Activated T-helper 1 cell treated with anti-CD3 and anti-CD28 coated beads, Interleukin-2, amount 50 U/mL, for 16 hours (primary cell): ENCODE measurements around the gene FAM20C.
"Not testable (repeated sequence)": the region's sequence is repeated elsewhere in the genome, so short reads cannot be mapped to it uniquely, and the experiment has no call there.

Source experiments
- DNase-seq, 2 donors: peaks; one replicate each; pipeline ENCODE4 v3.0.0-alpha.2; 2020; ENCODE audit warnings: low read depth in 1 of 2, low spot score in 1 of 2

FAM20C gene

DNA sequence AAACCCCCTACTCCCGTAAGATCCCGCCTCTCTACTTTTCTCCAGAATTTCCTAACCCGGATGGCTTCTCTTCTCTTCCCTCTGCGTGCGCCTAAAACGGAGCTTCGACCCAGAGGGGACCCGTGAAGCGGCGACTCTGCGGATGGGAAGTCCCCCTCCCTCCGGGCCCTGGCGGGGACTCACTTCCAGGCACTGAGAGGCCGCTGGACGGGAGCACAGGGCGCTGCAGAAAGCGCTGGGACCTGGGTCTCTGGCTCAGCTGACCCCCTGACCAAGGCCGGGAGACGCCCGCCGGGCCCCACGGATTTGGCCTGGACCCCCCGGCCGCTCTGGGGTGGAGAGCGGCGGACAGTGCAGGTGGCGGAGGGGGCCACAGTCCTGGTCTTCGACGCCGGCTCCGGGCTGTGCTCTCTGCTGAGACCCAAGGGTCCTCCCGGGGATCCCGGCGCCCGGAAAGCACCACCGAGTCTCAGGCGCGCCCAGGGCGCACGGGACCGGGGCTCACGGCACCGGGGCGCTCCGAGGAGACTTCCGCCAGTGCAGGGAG lies 96.9 kb downstream of the FAM20C start:
- DNase-seq = no peak

DNA sequence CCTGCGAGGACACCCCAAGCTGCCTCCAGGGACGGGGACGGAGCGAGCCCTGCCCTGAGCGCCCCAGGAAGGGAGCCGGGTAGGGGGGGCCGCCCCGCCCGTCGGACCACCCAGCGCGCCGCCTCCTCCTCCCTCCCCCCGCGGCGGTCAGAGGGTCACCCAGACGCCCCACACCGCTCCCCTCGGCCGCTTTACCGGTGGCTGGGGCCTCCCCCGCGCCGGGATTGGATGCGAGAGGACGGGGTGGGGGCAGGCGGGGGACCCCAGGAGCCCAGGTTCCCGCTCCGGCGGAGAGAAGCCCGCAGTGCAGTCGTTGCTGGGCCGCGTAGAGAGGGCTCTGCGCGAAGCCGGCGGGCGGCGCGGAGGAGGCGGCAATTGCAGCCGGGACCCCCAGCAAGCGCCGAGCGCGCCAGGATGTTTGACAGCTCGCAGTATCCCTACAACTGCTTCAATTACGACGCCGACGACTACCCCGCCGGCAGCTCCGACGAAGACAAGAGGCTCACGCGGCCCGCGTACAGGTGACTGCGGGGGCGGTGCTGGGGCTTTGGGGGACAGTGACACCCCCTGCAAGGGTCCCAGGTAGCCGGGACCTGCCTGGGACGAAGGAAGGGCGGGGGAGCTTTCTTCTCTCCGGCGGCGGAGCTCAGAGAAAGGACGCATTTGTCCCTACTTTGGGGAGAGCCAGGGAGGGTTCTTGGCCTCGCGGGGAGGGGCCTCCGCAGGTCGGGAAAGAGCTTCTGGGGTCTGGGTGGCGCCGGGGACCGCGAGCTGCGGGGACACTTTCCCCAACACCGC lies 97.6 kb downstream of the FAM20C start, which contains the start of gene FOXL3:
TSS of gene FOXL3 (plus strand) at position 415 of the 798 bp plus-strand sequence. CDS start at position 415, 0 bp downstream.
- DNase-seq = no peak

GRCh38 chr7:290554-291372 lies 98.4 kb downstream of the FAM20C start:
- DNase-seq = no peak

- DNase-seq = no peak
Measured at GRCh38 chr7:291373-292092, 99.2 kb downstream of the FAM20C start.

- no peak for DNase-seq
Measured at GRCh38 chr7:292226-292625, 99.9 kb downstream of the FAM20C start.

DNA sequence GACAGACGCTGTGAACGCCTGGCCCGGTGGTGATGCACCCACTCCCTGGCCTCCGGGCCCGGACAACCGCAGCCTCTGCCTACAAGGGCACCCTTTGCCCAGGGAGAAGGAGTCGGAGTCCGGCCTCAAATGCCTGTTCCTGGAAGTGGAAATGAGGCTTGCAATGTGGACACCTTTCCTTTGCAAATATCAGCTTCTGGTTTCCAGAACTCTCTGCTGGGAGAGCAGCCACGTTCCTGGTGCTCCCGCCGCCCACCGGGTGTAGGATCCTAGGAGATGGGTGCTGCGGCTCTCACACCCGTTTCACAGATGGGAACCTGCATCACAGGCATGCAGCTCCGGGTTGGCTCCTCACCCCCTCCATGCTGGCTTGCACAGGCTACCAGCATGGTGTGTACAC lies 100.5 kb downstream of the FAM20C start:
- no peak for DNase-seq

GRCh38 chr7:293681-294439 lies 101.5 kb downstream of the FAM20C start:
- DNase-seq = no peak

GRCh38 chr7:294440-295154 lies 102.2 kb downstream of the FAM20C start:
- DNase-seq = no peak

DNA sequence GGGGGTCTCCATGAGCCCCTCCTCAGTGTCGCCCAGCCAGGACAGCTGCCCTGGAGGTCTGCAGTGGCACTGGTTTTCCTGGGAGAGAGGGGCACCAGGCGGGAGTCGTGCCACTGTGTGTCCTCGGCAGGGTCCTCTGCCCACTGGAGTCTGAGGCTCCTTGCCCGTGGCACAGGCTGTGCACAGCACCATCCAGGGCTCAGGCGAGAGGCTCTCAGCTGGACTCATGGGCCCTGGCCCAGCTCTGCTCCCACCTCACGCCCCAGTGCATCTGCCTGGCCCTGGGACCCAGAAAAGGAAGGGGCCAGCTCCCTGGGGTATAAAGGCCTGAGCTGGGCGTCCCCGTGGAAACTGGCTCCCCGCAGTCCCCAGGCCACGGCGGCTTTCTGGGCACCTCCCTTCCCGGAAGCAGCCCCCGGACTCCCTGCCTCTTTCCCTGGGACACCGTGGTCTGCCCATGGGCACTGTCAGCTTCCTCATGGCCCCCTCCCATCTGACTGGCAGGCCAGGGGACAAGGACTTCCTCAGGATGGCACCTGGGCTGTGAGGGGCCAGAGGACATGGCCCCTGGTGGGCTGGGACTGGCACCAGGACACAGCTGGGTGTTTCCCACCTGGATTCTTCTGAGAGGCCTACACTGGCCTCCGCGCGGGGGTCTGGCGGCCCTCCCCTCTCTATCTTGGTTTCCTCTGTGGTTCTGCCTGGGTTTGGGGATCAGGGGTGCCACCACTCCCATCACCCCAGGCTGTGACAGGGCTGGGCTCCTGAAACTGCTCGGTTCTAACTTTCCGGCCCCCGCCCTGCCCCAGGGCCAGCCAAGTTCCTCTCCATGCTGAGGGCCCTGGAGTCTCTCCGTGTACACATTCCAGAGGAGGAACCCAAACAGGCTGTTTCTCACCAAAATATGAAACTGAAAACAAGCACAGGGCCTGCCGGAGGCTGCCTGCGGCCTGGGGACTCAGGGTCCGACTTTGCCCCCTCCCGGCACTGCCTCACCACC lies 103.1 kb downstream of the FAM20C start:
- DNase-seq = no peak

DNA sequence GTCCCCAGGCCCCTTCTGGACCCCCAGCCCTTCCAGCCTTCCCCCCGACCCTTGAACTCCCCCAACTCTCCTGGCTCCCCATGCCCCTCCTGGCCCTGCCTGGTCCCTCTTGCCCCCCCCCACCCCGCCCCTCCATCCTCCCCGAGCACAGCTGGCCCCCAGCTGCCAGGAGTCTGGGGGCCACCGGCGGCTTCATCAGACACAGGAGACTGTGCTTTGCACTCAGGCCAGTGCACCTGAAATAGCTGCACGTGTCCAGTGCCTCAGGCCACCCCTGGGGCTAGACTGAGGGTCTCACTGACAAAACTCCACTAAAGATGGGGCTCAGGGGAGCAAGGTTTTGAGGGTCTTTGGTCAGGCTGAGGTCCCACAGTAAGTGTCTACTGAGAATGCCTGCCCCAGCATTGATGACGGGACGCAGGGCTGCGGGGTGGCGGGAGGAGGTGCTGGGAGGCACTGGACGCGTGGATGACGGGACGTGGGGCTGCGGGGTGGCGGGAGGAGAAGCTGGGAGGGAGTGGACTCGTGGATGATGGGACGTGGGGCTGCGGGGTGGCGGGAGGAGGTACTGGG lies 104.1 kb downstream of the FAM20C start:
- no peak for DNase-seq

DNA sequence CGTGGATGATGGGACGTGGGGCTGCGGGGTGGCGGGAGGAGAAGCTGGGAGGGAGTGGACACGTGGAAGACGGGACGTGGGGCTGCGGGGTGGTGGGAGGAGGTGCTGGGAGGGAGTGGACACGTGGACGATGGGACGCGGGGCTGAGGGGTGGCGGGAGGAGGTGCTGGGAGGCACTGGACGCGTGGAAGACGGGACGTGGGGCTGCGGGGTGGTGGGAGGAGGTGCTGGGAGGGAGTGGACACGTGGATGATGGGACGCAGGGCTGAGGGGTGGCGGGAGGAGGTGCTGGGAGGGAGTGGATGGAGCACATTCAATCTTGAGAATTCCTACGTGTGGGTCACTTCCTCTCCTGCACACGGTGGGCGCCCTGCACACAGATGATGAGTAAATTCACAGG lies 104.8 kb downstream of the FAM20C start:
- not testable (repeated sequence) for DNase-seq

DNA sequence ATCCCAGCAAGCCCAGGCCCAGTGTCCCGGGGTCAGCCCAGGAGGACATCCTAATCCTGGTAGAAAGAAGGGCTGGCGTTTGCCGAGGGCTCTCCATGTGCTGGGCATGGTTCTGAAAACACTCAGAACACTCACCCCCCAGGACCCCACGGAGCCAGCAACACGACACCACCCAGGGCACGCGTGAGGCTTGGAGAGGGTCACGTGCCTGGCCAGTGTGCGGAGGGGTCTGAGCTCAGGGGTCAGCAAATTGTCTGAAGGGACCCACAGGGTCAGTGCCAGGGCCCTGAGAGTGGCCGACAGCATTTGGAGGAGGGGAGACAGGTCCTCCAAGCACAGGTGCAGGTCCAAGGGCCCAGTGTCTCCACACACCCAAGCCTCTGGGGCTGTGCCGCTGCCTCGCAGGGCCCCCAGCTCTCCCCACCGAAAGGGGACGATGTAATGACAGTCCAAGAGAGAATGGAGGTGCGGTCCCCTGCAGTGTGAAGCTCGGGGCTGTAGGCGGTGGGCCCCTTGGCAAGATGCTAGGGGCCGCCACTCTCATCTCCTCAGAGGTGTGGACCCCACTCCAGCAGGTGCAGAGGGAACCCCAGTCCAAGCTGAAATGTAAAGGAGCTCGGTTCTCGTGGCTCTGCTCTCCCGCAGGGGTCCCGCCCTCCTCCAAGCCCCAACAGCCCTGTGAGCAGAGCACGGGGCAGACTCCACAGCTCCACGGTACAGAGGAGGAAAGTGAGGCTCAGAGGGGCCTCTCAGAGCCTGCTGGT lies 105.4 kb downstream of the FAM20C start:
- no peak for DNase-seq

- DNase-seq = no peak
Measured at GRCh38 chr7:298375-298702, 106.0 kb downstream of the FAM20C start.

DNA sequence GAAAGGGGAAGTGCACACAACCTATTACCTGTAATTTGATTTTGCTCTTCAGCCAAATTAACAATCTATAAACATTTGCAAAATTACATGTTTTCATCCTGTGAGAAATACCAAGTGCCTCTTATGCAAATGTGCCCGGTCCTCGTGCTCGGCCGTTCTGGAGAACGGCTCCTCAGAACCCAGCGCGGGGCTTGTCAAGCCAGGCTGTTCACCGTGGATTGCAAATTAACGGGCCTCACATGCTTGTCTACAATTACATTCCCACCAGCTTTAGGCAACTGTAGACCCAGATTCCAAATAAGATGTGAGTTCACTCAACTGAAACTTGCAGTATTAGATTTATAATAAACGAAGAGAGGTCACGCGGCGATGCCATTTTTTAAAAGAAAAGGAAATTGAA lies 106.4 kb downstream of the FAM20C start:
- DNase-seq = no peak

DNA sequence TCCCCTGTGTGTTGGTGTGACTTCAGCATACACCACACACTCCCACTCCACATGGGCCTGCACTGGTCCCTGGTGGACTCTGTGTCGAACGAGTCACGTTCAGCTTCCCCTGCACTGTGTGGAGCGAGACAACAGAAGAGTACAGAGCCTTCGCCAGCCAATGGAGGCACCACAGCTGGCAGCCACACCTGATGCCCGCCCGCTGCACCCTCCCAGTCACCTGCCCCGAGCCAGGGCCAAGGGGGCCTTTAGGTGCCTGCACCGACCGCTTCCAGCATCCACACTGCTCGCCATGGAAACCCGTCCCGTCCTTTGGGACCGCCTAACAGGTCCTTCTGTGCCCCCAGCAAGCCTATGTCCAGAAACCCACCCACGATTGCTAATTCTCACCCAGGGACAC lies 106.8 kb downstream of the FAM20C start:
- DNase-seq = no peak

DNA sequence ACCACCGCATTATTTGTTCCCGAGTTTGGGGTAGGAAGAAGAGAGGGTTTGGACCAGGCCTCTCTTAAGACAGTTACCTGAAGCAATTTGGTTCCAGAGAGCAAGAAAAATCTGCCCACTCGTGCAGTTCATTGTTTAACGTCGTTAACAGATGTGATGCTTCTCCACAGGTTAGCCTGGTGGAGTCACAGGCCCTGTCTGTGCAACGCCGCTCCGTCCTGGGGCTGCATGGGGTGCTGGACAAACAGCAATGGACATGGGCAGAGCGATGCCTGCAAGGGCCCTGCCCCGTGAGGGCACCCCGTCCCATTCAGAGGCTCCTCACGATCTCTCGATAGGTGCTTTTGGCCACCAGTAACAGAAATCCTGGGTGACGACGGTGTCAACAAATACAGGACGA lies 107.3 kb downstream of the FAM20C start:
- no peak for DNase-seq

- no peak for DNase-seq
Measured at GRCh38 chr7:300048-300447, 107.7 kb downstream of the FAM20C start.
